Stimulated activated CD4-positive, alpha-beta T cell treated with anti-CD3 and anti-CD28 coated beads, TNF-alpha, amount 100 ng/mL, for 4 hours (primary cell): ENCODE data around the gene FAT1.
"Not testable (repeated sequence)": the region's sequence is repeated elsewhere in the genome, so short reads cannot be mapped to it uniquely, and the experiment has no call there.

Source experiments
- DNase-seq, 3 experiments: peaks; one replicate each; pipeline ENCODE4 v3.0.0-alpha.2; 2020; ENCODE audit warnings: low read depth in 3 of 3

The FAT1 gene

GRCh38 chr4:186698028-186698427 lies 25.6 kb downstream of the FAT1 start:
- DNase-seq, result no peak

- no peak for DNase-seq
Observed at GRCh38 chr4:186695392-186695791, 28.3 kb downstream of the FAT1 start.

DNA sequence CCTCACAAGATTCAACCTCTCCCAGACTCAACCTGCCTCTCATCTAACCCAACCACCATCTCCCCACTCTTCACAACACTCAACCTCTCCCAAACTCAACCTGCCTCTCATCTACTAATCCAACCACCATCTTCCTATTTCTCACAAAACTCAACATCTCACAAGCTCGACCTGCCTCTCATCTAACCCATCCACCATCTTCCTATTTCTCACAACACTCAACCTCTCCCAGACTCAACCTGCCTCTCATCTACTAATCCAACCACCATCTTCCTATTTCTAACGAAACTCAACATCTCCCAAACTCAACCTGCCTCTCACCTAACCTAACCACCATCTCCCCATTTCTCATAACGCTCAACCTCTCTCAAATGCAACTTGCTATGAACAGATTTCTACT lies 29.8 kb downstream of the FAT1 start:
- DNase-seq, result no peak

GRCh38 chr4:186693159-186693815 lies 30.4 kb downstream of the FAT1 start:
- no peak for DNase-seq

- DNase-seq, result no peak
Observed at GRCh38 chr4:186691396-186691795, 32.3 kb downstream of the FAT1 start.

GRCh38 chr4:186689476-186689875 lies 34.2 kb downstream of the FAT1 start:
- DNase-seq, result no peak

DNA sequence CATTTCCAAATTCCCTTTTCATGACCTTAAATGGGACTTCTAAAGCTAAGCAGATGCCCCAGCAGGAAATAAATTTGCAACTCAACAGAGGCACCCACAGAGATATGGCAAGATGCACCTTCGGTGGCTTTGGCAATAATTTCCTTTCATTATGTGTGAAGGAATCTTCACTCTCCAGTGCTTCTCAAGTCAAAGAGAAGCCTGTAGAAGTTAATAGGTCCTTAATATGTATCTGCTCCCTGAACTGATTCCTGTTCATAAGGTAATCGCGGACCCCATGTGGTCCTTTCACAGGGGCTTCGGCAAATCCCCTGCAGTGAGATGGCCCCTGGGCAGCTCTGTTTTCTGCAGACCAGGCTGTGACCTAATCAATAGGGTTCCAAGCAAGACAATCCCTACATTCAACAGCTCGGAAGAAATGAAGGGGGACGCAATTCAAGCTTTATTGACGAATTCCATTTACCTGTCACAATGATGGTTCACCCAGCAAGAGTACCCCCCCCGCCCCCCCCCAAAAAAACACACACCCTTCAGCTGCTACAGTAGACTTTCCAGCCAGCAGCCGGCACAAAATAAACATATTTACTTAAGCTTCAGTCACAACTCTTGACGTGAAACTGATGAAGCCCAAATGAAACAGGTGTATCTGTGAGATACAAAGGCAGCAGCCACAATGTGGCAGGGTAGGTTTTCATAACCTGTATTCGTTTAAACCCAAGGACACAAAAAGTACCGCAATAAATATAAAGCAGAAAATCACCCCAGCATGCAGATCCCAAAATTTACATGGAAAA lies 35.3 kb downstream of the FAT1 start:
- no peak for DNase-seq

- no peak for DNase-seq
Observed at GRCh38 chr4:186687265-186687664, 36.4 kb downstream of the FAT1 start.

DNA sequence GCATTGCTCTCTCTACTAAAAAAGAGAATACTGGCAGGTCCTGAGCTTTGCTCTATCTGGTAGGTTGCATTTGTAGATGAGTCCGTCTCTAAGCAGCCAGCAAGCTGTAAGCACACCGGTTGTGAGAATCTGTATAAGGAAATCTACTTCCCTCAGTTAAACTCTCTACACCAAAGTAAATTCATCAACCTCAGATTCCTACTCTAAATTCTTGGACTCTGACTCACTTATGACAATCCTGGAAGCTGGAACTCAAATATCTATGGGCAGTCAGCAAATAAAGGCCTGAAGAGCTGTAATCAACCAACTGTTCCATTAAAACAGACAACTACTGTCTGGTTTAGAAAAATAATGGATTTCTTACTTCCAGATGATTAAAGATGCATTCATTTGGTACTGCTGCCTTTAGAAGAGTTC lies 37.9 kb downstream of the FAT1 start:
- no peak for DNase-seq

GRCh38 chr4:186684889-186685309 lies 38.8 kb downstream of the FAT1 start:
- no peak for DNase-seq

DNA sequence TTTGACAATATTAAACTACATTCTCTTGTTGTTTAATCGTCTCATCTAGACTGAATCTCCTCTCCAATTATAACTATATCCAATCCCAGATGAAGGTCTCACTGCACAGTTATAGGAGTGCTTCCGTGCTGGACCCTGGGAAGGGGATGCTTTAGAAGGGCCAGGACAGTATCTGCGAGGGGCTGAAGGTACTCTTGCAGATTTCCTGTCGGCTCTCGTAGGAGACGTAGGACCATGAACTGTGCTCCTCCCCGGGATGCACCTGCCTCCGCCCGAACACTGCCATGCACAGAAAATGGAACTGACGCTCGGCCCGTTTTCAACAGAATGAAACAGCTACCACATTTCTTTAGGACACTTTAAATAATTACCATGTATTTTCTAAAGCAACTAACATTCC lies 39.4 kb downstream of the FAT1 start:
- no peak for DNase-seq

GRCh38 chr4:186680641-186681040 lies 43.0 kb downstream of the FAT1 start:
- DNase-seq, result no peak

DNA sequence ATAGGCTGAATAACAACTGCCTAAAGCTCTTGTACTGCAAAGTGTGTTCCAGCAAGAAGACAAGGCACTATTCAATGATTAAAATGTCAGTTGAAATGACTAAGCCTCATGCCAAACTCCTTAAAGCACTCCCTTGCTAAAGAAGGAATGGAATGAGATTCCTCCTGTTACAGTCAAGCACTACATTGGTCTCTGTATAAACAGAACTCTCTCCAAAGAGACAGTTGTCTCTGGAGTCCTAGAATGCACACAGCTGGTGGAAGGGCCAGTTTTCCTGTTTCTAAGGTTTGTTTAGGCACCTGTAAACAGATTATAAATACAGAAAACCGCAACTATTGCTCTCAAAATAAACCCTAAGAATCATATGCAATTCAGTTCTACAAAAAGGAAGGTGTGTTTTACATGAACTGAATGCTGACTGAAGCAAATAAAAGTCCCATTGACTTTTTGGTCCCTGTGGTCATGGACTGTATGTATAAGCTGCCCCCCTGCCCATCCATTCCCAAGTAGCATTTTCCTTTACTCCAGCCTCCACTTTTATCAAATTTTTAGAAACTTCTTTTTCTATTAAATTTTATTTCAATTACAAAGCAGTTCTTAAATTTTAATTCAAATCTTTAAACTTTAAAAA lies 47.0 kb downstream of the FAT1 start:
- no peak for DNase-seq

DNA sequence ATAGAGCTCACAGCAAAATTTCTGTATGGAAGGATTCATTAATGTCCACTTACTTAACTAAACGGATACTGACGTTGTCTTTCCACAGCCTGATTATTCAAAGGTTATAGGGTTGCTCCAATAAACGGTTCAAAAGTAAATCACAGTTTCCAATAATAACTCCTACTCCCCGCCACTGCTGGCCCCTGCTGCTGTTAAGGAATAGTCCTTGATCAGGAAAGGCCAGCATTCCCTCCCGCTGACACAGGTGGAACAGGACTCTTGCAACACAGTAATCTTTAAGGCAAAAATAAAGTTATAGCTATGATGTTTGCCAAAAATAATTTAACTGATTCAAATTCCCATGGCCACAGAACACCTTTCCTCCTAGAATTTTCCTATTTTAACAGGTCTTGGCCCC lies 53.9 kb downstream of the FAT1 start:
- DNase-seq, result no peak

DNA sequence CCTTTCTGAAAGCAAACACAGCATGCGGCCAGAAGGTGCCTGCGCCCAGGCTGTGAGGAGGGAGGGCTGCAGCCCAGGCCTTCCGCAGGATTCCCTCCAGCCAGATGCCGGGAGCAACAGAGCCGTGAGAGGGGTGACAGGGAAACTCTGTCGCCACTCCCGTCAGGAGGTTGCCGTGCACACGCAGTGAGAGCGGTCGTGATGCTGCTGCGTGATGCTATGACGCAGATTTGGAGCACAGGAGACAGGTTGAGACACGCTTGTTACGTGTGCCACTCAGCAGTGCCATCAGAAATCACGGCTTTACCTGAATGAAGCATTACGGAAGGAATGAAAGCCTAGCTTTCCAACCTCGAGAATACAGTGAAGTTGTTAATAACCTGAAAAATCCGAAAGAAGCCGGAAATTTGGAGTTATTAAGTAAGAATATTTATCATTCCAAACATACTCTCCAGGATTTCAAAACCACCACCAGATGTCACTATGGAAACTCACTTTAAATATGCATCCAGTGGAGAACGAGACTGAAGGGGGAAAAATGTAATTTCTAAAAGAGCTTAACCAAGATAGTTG lies 54.4 kb downstream of the FAT1 start:
- no peak for DNase-seq

GRCh38 chr4:186666750-186667149 lies 56.9 kb downstream of the FAT1 start:
- DNase-seq, result no peak

DNA sequence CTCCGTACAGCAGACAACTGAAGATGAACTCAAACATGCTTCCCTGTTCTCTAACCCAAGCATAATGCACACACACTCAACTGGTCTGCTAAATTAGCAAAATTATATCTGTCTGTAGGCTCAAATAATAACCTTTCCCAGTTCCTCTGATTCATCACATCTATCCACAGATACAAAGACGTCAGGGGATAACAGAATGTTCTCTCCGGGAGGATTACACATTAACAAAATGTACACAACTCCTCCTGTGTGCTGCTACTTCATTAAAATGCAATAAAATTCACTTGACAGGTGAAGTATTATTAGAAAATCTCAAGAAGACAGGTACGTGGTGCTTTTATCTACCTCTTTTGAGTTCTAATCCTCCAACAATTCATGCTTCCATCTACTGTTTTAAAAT lies 57.4 kb downstream of the FAT1 start:
- DNase-seq, result no peak

GRCh38 chr4:186660403-186660802 lies 63.3 kb downstream of the FAT1 start:
- DNase-seq, result no peak

GRCh38 chr4:186659935-186660334 lies 63.7 kb downstream of the FAT1 start:
- DNase-seq, result no peak

DNA sequence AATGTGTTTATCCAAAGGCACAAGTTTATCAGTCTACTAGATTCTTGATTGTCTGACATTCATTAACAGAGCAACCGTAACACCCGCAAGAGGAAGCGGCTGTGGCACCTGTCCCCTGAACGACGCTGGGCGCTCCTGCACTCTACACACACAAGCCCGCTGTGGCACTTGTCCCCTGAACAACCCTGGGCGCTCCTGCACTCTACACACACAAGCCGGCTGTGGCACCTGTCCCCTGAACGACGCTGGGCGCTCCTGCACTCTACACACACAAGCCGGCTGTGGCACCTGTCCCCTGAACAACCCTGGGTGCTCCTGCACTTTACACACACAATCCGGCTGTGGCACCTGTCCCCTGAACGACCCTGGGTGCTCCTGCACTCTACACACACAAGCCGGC lies 64.2 kb downstream of the FAT1 start:
- DNase-seq, result not testable (repeated sequence)

- DNase-seq, result no peak
Observed at GRCh38 chr4:186658657-186659056, 65.0 kb downstream of the FAT1 start.

DNA sequence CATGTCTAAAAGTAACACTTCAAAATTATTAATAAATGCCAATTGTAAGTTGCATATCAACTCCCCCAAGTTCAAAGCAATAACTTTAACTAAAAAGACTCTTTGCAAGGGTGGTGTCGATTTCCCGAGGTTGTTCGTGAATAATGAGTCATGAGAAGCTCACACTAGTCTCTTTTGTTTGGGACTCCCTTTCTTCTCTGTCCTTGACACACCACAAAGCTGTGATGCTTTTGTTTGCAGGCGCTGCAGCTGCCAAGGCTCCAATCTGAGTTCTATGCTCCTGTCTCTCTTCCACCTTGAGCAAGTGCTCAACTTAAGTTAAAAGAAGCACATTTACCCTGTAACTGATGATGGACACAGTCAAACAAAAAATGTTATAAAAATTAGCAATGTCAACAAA lies 65.9 kb downstream of the FAT1 start:
- DNase-seq, result no peak

DNA sequence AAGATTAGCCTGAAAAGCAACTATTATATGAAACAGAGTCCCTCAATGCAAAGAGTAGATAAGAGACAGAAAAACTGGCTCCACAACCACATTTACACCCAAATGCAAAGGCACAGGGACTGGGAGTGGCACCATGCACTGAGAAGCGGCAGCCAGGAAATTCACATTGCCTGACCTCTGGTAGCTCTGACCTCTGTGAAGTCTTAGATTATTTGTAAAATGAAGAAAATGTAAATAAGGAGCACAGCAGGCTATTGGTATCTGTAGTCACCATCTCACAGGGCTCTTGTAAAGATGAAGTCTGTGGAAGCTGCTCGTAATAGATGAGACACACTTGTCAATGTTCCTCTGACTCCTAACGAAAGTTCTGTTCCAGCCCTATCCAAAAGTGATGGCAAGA lies 69.7 kb downstream of the FAT1 start:
- no peak for DNase-seq
